Left lung (tissue), 10 donors: ENCODE data around the gene ARL5C. TPM values are rescaled to one million over a fixed set of nuclear protein-coding genes. Genes with fewer than 3 reads are reported as not detected.
"Not testable (repeated sequence)": the region's sequence is repeated elsewhere in the genome, so short reads cannot be mapped to it uniquely, and the experiment has no call there.

Source experiments
- ATAC-seq: fragments of 200-7000 bp; cut with Tn5 transposase; one replicate; pipeline ENCODE4 v1.9.1; 2020; ENCODE audit warnings: moderate library complexity
- DNase-seq, 4 donors: peaks; one replicate each; pipeline ENCODE4 v3.0.0-alpha.2; 2013 to 2020
- H3K27ac ChIP-seq, 2 donors: fragments of 200-600 bp; sonication (generic) in 1 of 2; one replicate each; pipeline versions ENCODE4 v1.5.0 to v1.8.0; 2020 to 2021
- H3K27me3 ChIP-seq, 2 donors: fragments of 200-600 bp; sonication (generic) in 1 of 2; one replicate each; pipeline versions ENCODE4 v1.5.0 to v1.8.0; 2020 to 2021
- H3K36me3 ChIP-seq, 2 donors: fragments of 200-600 bp; sonication (generic) in 1 of 2; one replicate each; pipeline versions ENCODE4 v1.5.0 to v1.8.0; 2020 to 2021
- H3K4me1 ChIP-seq, 2 donors: fragments of 200-600 bp; one replicate each; pipeline ENCODE4 v1.8.0; 2021
- H3K4me3 ChIP-seq, 2 donors: fragments of 200-600 bp; sonication (generic) in 1 of 2; one replicate each; pipeline versions ENCODE4 v1.5.0 to v1.8.0; 2020 to 2021; ENCODE audit warnings: mild to moderate bottlenecking in 1 of 2
- H3K9me3 ChIP-seq, 2 donors: fragments of 200-600 bp; sonication (generic) in 1 of 2; one replicate each; pipeline versions ENCODE4 v1.5.0 to v1.8.0; 2020 to 2021
- intact Hi-C, 2 donors: fragments of 100-400 bp; cut with DNase I; formaldehyde crosslinking; loops; one replicate each; pipeline versions ENCODE4 v1.11.2 to v1.14.2; 2022
- polyA plus RNA-seq, 6 donors: library from polyadenylated mRNA; unstranded; fragments of 120-200 nt; gene quantifications; one replicate each; pipeline ENCODE4 v1.2.1, GENCODE V29; 2013; ENCODE audit not compliant: insufficient read length in 6 of 6
- total RNA-seq, 2 donors: library from RNA; stranded (reverse); fragmentation: NEBNext Ultra II Directional; extraction: Animal tissue kit (Norgen Biotek cat#: 25700); gene quantifications; one replicate each; pipeline ENCODE4 v1.2.1, GENCODE V29; 2021
- TF ChIP-seq, protein P1 (sequence below), 2 donors: fragments of 200-600 bp; sonication (generic) in 1 of 2; IDR thresholded peaks; one replicate each; pipeline versions ENCODE4 v1.5.0 to v1.8.0; 2021; ENCODE audit warnings: antibody characterized with exemption in 2 of 2
- donor health status: DM: no; HTN: yes; CAD: no.
- donor health status: DM: no; HTN: no; CAD: no.

The ARL5C gene
- total and polyA plus RNA-seq, 8 donors = 0.34 to 0.69 (median 0.46) TPM; not detected in 4

DNA sequence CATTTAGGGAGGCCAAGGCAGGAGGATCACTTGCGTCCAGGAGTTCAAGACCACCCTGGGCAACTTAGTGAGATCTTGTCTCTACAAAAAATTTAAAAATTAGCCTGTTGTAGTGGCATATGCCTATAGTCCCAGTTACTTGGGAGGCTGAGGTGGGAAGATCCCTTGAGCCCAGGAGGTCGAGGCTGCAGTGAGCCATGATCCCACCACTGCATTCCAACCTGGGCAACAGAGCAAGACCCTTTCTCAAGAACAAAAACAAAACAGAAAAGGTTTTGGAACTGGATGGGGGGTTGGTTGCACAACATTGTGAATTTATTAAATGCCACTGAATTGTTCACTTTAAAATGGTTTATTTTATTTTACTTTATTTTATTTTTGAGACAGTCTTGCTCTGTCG is 35.8 kb downstream of the ARL5C start:
- intact Hi-C loops = no loop called here
- TF ChIP-seq, protein P1, sequence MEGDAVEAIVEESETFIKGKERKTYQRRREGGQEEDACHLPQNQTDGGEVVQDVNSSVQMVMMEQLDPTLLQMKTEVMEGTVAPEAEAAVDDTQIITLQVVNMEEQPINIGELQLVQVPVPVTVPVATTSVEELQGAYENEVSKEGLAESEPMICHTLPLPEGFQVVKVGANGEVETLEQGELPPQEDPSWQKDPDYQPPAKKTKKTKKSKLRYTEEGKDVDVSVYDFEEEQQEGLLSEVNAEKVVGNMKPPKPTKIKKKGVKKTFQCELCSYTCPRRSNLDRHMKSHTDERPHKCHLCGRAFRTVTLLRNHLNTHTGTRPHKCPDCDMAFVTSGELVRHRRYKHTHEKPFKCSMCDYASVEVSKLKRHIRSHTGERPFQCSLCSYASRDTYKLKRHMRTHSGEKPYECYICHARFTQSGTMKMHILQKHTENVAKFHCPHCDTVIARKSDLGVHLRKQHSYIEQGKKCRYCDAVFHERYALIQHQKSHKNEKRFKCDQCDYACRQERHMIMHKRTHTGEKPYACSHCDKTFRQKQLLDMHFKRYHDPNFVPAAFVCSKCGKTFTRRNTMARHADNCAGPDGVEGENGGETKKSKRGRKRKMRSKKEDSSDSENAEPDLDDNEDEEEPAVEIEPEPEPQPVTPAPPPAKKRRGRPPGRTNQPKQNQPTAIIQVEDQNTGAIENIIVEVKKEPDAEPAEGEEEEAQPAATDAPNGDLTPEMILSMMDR (IDR thresholded peaks at IDR 0.05) = no peak
- Histone ChIP-seq H3K9me3 (no peaks in the 10 kb centered on the region), H3K4me3 (no peak overlapping the region), H3K27me3 (no peaks in the 10 kb centered on the region), H3K27ac (no peak overlapping the region), H3K36me3 (no peaks in the 10 kb centered on the region), H3K4me1 (no peaks in the 10 kb centered on the region)
- ATAC-seq (no peak), DNase-seq (no peak)

- H3K27me3 ChIP-seq, DNase-seq, H3K4me3 ChIP-seq, H3K4me1 ChIP-seq, H3K36me3 ChIP-seq, ATAC-seq, intact Hi-C loops, H3K9me3 ChIP-seq, H3K27ac ChIP-seq: not testable (repeated sequence)
These were observed 36.4 kb downstream of the ARL5C start for GRCh38 chr17:39129544-39129943.

DNA sequence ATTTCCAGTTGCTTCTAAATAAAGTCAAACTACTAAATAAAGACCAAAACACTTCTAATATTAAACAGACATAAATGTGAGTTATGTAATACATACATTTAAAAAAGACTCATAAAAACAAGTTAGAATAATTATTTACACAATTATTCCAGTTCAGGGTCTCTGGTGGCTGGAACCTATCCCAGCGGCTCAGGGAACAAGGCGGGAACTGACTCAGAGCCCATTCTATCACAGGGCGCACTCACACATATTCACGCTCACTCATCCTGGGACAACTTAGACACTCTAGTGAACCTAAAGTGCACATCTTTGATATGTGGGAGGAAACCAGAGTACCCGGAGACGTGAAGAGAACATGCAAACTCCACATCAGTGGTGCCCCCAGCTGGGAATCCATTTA is 39.5 kb downstream of the ARL5C start:
- Histone ChIP-seq H3K27ac (no peak overlapping the region), H3K36me3 (no peaks in the 10 kb centered on the region), H3K4me3 (no peak overlapping the region), H3K9me3 (no peaks in the 10 kb centered on the region), H3K27me3 (no peaks in the 10 kb centered on the region), H3K4me1 (no peaks in the 10 kb centered on the region)
- TF ChIP-seq, protein P1 (IDR thresholded peaks at IDR 0.05) = no peak
- intact Hi-C loops = no loop called here
- peak in 2 of 4 donors; percentile 46 to 66 for DNase-seq
- no peak for ATAC-seq

DNA sequence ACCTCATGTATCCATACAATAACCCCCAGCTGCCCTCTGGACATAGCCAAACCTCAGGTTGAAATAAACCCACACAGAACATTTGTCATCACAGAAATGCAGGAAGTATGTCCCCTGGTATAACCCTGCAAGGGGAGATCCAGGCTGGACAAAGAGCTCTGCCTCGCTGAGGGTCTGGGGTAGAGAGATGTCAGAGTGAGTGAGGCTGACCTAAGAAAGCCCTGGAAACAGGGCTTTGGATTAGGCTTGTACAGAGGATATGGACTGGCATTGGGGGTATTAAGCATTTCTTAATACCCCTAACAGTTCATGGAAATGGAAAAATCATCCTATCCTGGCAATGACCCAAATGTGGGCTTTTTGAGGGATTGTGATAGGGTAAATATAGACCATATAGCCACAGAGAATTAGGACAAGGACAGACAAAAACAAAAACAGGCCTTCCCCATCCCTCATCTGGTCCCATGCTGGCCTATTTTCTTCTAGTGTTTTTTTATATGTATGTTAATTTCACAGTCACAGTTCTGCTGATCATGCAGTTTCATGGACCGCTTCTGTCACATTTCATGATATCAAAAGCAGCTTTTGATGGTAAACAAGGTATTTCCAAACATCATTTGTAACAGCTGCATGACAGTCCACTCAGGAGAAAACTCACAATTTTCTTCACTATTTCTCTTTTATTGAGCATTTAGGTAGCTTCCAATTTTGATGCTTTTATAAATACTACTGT is 40.7 kb downstream of the ARL5C start:
- no peaks in the 10 kb centered on the region for H3K4me1 ChIP-seq
- TF ChIP-seq, protein P1 (IDR thresholded peaks at IDR 0.05) = no peak
- no peak for DNase-seq
- no peaks in the 10 kb centered on the region for H3K36me3 ChIP-seq
- H3K9me3 ChIP-seq = no peaks in the 10 kb centered on the region
- no peak overlapping the region for H3K27ac ChIP-seq
- intact Hi-C loops = no loop called here
- no peak overlapping the region for H3K4me3 ChIP-seq
- no peak for ATAC-seq
- H3K27me3 ChIP-seq = no peaks in the 10 kb centered on the region

GRCh38 chr17:39123627-39124026 is 42.3 kb downstream of the ARL5C start:
- intact Hi-C loops = no loop called here
- ATAC-seq = no peak
- peaks cover 0 to 5% of the 10 kb centered on the region in 2 donors for H3K4me1 ChIP-seq

More at GRCh38 chr17:39123627-39124026, 42.3 kb downstream of the ARL5C start:
- no peak for DNase-seq
- Histone ChIP-seq H3K27me3 (no peaks in the 10 kb centered on the region), H3K4me3 (no peak overlapping the region), H3K27ac (no peak overlapping the region), H3K36me3 (no peaks in the 10 kb centered on the region), H3K9me3 (no peaks in the 10 kb centered on the region)
- TF ChIP-seq, protein P1 (IDR thresholded peaks at IDR 0.05) = no peak
